SK-N-SH (cell line): ENCODE results near the gene UNC79. TPM values are rescaled to one million over a fixed set of nuclear protein-coding genes. Genes with fewer than 3 reads are reported as not detected.

Experiments
- CTCF ChIA-PET: fragments of 300-600, 350-600 bp; formaldehyde crosslinking; extraction: SDS; loops from one replicate; lab custom pipeline; 2021; lab: Yijun Ruan, JAX
- POLR2A ChIA-PET: fragments of 350-600 bp; sonication (Branson Sonifier 250); formaldehyde crosslinking; extraction: SDS; loops from one replicate; lab custom pipeline; 2020; ENCODE audit warnings: antibody characterized with exemption, inconsistent platforms; lab: Yijun Ruan, JAX
- DNase-seq: peaks from one replicate; pipeline ENCODE4 v3.0.0; 2012
- H2AFZ ChIP-seq: fragments of 200-600 bp; sonication (generic); 2 replicates; pipeline ENCODE4 v1.8.1; 2016; ENCODE audit warnings: antibody characterized with exemption, mild to moderate bottlenecking, low read depth
- H3F3A ChIP-seq: fragments of 200-600 bp; sonication (generic); replicated peaks from 2 replicates; pipeline ENCODE3; 2016; ENCODE audit warnings: antibody characterized with exemption, mild to moderate bottlenecking; ENCODE audit not compliant: insufficient read depth
- H3K27ac ChIP-seq, 2 experiments: fragments of 200-500 bp in 1 of 2; fragments of 200-600 bp in 1 of 2; sonication (Bioruptor generic) in 1 of 2; sonication (generic), shearing (Covaris generic) in 1 of 2; 2 replicates each; pipeline versions ENCODE4 v1.5.1 to v1.6.1; 2014 to 2016; ENCODE audit warnings: low read depth in 2 of 2, inconsistent platforms in 1 of 2, low read length in 1 of 2, mild to moderate bottlenecking in 1 of 2, mixed read lengths in 1 of 2
- H3K27me3 ChIP-seq: fragments of 200-600 bp; sonication (generic), shearing (Covaris generic); 2 replicates; pipeline ENCODE4 v1.6.1; 2016; ENCODE audit warnings: mixed run types; ENCODE audit not compliant: insufficient read depth
- H3K36me3 ChIP-seq, 2 experiments: fragments of 200-500 bp in 1 of 2; fragments of 200-600 bp in 1 of 2; sonication (Bioruptor generic) in 1 of 2; sonication (generic) in 1 of 2; replicated peaks in 1 of 2; 2 replicates each; pipeline versions ENCODE3 to v1.5.1; 2014 to 2016; ENCODE audit warnings: low read length in 1 of 2, mild to moderate bottlenecking in 1 of 2; ENCODE audit not compliant: insufficient read depth in 2 of 2, control insufficient read depth in 1 of 2
- H3K4me1 ChIP-seq, 2 experiments: fragments of 200-500 bp in 1 of 2; fragments of 200-600 bp in 1 of 2; sonication (Bioruptor generic) in 1 of 2; sonication (generic), shearing (Covaris generic) in 1 of 2; 2 replicates each; pipeline versions ENCODE4 v1.5.1 to v1.6.1; 2014 to 2016; ENCODE audit warnings: low read depth in 1 of 2, low read length in 1 of 2, mixed run types in 1 of 2; ENCODE audit not compliant: insufficient read depth in 2 of 2, control insufficient read depth in 1 of 2
- H3K4me2 ChIP-seq: fragments of 200-600 bp; sonication (generic), shearing (Covaris generic); 2 replicates; pipeline ENCODE4 v1.6.1; 2017; ENCODE audit warnings: mixed run types
- H3K4me3 ChIP-seq, 2 experiments: fragments of 200-500 bp in 1 of 2; fragments of 200-600 bp in 1 of 2; sonication (Bioruptor generic) in 1 of 2; sonication (generic), shearing (Covaris generic) in 1 of 2; 2 replicates each; pipeline versions ENCODE4 v1.5.1 to v1.8.1; 2014 to 2016; ENCODE audit warnings: low read depth in 2 of 2, inconsistent platforms in 1 of 2, low read length in 1 of 2, mild to moderate bottlenecking in 1 of 2, mixed read lengths in 1 of 2, moderate library complexity in 1 of 2
- H3K79me2 ChIP-seq: fragments of 200-600 bp; sonication (generic); 2 replicates; pipeline ENCODE4 v1.8.1; 2017; ENCODE audit warnings: mild to moderate bottlenecking; ENCODE audit not compliant: insufficient read depth
- H3K9ac ChIP-seq: fragments of 200-600 bp; sonication (generic); 2 replicates; pipeline ENCODE4 v1.6.1; 2017; ENCODE audit warnings: mixed run types
- H3K9me2 ChIP-seq: fragments of 200-600 bp; sonication (generic); 2 replicates; pipeline ENCODE4 v1.6.1; 2017; ENCODE audit warnings: mixed run types
- H3K9me3 ChIP-seq: fragments of 200-600 bp; sonication (generic); 2 replicates; pipeline ENCODE4 v1.6.1; 2017; ENCODE audit warnings: mixed run types, mild to moderate bottlenecking, moderate library complexity
- H4K20me1 ChIP-seq: fragments of 200-600 bp; sonication (generic); 2 replicates; pipeline ENCODE4 v1.6.1; 2017; ENCODE audit warnings: mild to moderate bottlenecking, mixed run types; ENCODE audit not compliant: insufficient read depth
- EP300 ChIP-seq, 2 experiments: IDR thresholded peaks; 2 replicates each; pipeline versions ENCODE4 v1.4.0 to v1.6.1; 2012; ENCODE audit warnings: borderline replicate concordance in 1 of 2, low read depth in 1 of 2, low read length in 1 of 2
- GABPA ChIP-seq: IDR thresholded peaks from 2 replicates; pipeline ENCODE4 v1.4.0; 2012; ENCODE audit warnings: low read depth, mild to moderate bottlenecking
- GATA2 ChIP-seq: sonication (generic); formaldehyde crosslinking; IDR thresholded peaks from 2 replicates; pipeline ENCODE4 v1.5.0; 2020; ENCODE audit warnings: mild to moderate bottlenecking, missing genetic modification reagents
- IRF3 ChIP-seq: fragments of 150-350 bp; IDR thresholded peaks from 2 replicates; pipeline ENCODE4 v1.6.1; 2016; ENCODE audit warnings: mild to moderate bottlenecking, low read depth, low read length
- MEF2A ChIP-seq: IDR thresholded peaks from 2 replicates; pipeline ENCODE4 v1.4.0; 2012; ENCODE audit warnings: low read depth, borderline replicate concordance
- MXI1 ChIP-seq: IDR thresholded peaks from 2 replicates; pipeline ENCODE4 v1.6.1; 2012; ENCODE audit warnings: mild to moderate bottlenecking, low read depth, low read length, improper control_type of control experiment
- PBX3 ChIP-seq: IDR thresholded peaks from 2 replicates; pipeline ENCODE4; 2012
- RXRA ChIP-seq: IDR thresholded peaks from 2 replicates; pipeline ENCODE4 v1.4.0; 2012; ENCODE audit warnings: low read depth, mild to moderate bottlenecking, borderline replicate concordance
- SIN3A ChIP-seq: IDR thresholded peaks from 2 replicates; pipeline ENCODE4 v1.6.1; 2012; ENCODE audit warnings: low read depth, mild to moderate bottlenecking, low read length, moderate library complexity, borderline replicate concordance
- SMC3 ChIP-seq: IDR thresholded peaks from 2 replicates; pipeline ENCODE4 v1.6.1; 2012; ENCODE audit warnings: low read depth, low read length, improper control_type of control experiment
- TAF1 ChIP-seq: IDR thresholded peaks from 2 replicates; pipeline ENCODE4 v1.6.1; 2012; ENCODE audit warnings: low read depth, mild to moderate bottlenecking, low read length, moderate library complexity, borderline replicate concordance
- WGBS: methylation state at CpG from one replicate; pipeline ENCODE4 v1.1.6; 2017; ENCODE audit warnings: low lambda C conversion rate; 5-methylcytosine and 5-hydroxymethylcytosine counted together
- polyA plus RNA-seq, 3 experiments: library from polyadenylated mRNA; depleted of rRNA; stranded (reverse); fragments of >200 nt; gene quantifications; 2 replicates each; pipeline ENCODE4 v1.2.3, GENCODE V29; 2012
- small RNA-seq, 7 experiments: library from RNA; depleted of rRNA; stranded (forward); fragments of <200 nt; gene quantifications; one replicate each; pipeline ENCODE3, GENCODE V24; 2012
- TF ChIP-seq, protein P1 (sequence below): IDR thresholded peaks from 2 replicates; pipeline ENCODE4 v1.6.1; 2012; ENCODE audit warnings: mild to moderate bottlenecking, low read depth, low read length, moderate library complexity
- TF ChIP-seq, protein P2 (sequence below): IDR thresholded peaks from 2 replicates; pipeline ENCODE4 v1.4.0; 2012; ENCODE audit warnings: low read depth, borderline replicate concordance

UNC79 gene
- polyA plus RNA-seq, 1 of the 3 experiments (the other 2 are of a cell fraction), result 0.10 TPM

DNA sequence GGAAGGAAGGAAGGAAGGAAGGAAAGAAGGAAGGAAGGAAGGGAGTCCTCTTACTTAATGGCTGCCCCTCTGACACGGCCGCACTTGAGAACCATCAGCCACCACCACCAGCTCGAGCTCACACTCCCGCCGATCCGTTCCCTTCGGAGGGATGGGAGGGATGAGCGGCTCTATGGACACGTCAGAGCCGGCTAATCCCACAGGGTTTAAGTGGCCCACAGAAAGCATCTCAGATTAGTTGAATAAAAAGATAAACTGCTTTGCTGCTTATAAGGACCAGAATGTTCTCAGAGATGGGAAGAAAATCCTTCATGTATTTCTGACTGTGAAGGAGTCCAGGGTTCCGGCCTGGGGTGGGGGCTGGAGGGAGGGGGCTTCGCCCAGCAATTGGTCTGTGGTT lies 326.5 kb downstream of the UNC79 start:
- Histone ChIP-seq H3F3A (no peaks in the 10 kb centered on the region), H3K9ac (no peak overlapping the region), H3K79me2 (no peaks in the 10 kb centered on the region), H3K4me1 (peaks cover 0 to 47% of the 10 kb centered on the region in 2 experiments; a peak in 1 of 4 replicates), H3K27ac (no peak overlapping the region), H4K20me1 (no peaks in the 10 kb centered on the region), H2AFZ (no peak overlapping the region), H3K4me3 (no peak overlapping the region), H3K9me2 (no peaks in the 10 kb centered on the region), H3K9me3 (no peaks in the 10 kb centered on the region), H3K36me3 (no peaks in the 10 kb centered on the region), H3K4me2 (no peak overlapping the region), H3K27me3 (no peaks in the 10 kb centered on the region)
- ChIA-PET POLR2A (no interaction called here), CTCF (interaction anchor here (1.9 kb wide), 1 partner anchor 102 kb away, joined by 5 read pairs; no protein-coding TSS in a partner anchor)
- DNase-seq, result no peak
- WGBS, result 52% methylated on average over 12 of the region's 12 CpGs
- TF ChIP-seq MEF2A (no peak), TAF1 (no peak), PBX3 (no peak), IRF3 (no peak), SIN3A (no peak), MXI1 (no peak), GATA2 (CRISPR knock-in tag) (no peak), SMC3 (no peak), RXRA (no peak), EP300 (IDR thresholded peaks at IDR 0.05; ENCODE audit: borderline replicate concordance in 1 of 2, low read depth in 1 of 2, low read length in 1 of 2) (no peak), GABPA (no peak)
- TF ChIP-seq, protein P1, sequence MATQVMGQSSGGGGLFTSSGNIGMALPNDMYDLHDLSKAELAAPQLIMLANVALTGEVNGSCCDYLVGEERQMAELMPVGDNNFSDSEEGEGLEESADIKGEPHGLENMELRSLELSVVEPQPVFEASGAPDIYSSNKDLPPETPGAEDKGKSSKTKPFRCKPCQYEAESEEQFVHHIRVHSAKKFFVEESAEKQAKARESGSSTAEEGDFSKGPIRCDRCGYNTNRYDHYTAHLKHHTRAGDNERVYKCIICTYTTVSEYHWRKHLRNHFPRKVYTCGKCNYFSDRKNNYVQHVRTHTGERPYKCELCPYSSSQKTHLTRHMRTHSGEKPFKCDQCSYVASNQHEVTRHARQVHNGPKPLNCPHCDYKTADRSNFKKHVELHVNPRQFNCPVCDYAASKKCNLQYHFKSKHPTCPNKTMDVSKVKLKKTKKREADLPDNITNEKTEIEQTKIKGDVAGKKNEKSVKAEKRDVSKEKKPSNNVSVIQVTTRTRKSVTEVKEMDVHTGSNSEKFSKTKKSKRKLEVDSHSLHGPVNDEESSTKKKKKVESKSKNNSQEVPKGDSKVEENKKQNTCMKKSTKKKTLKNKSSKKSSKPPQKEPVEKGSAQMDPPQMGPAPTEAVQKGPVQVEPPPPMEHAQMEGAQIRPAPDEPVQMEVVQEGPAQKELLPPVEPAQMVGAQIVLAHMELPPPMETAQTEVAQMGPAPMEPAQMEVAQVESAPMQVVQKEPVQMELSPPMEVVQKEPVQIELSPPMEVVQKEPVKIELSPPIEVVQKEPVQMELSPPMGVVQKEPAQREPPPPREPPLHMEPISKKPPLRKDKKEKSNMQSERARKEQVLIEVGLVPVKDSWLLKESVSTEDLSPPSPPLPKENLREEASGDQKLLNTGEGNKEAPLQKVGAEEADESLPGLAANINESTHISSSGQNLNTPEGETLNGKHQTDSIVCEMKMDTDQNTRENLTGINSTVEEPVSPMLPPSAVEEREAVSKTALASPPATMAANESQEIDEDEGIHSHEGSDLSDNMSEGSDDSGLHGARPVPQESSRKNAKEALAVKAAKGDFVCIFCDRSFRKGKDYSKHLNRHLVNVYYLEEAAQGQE, result no peak
- TF ChIP-seq, protein P2, sequence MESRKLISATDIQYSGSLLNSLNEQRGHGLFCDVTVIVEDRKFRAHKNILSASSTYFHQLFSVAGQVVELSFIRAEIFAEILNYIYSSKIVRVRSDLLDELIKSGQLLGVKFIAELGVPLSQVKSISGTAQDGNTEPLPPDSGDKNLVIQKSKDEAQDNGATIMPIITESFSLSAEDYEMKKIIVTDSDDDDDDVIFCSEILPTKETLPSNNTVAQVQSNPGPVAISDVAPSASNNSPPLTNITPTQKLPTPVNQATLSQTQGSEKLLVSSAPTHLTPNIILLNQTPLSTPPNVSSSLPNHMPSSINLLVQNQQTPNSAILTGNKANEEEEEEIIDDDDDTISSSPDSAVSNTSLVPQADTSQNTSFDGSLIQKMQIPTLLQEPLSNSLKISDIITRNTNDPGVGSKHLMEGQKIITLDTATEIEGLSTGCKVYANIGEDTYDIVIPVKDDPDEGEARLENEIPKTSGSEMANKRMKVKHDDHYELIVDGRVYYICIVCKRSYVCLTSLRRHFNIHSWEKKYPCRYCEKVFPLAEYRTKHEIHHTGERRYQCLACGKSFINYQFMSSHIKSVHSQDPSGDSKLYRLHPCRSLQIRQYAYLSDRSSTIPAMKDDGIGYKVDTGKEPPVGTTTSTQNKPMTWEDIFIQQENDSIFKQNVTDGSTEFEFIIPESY, result no peak

Small RNAs within 50 kb of the gene (small RNA-seq; reads per million reads assigned to genes)
- gene RF00019, result 0 reads per million in 7 experiments
- 0 reads per million in 7 experiments for gene RF02271
- gene RNU6-1258P, result 0 reads per million in 7 experiments

Other genes with a start within 250 kb of the UNC79 start
- 25.0 and 42.0 TPM in 2 replicates for gene MOAP1, start 246.0 kb upstream of the UNC79 start, polyA plus RNA-seq (2012; rRNA removed)
- 17.7 and 18.5 TPM in 2 replicates for gene LYSET, start 245.6 kb upstream of the UNC79 start, polyA plus RNA-seq (2012; rRNA removed)
- 14.8 and 16.5 TPM in 2 replicates for gene GON7, start 223.9 kb upstream of the UNC79 start, polyA plus RNA-seq (2012; rRNA removed)
- 28.2 and 29.7 TPM in 2 replicates for gene UBR7, start 223.7 kb upstream of the UNC79 start, polyA plus RNA-seq (2012; rRNA removed)
- 8.6 and 9.7 TPM in 2 replicates for gene BTBD7, start 97.9 kb upstream of the UNC79 start, polyA plus RNA-seq (2012; rRNA removed)
- not detected in 2 replicates for gene COX8C, start 83.8 kb upstream of the UNC79 start, polyA plus RNA-seq (2012; rRNA removed)